GM03348 (cell line): Measurements from ENCODE around the gene ERICH6.
A peak's percentile ranks its signal among the peaks of the same experiment; 100 is the strongest.

Source experiments
- DNase-seq: peaks from one replicate; pipeline ENCODE4 v3.0.0; 2012; ENCODE audit warnings: low spot score

The ERICH6 gene

DNA sequence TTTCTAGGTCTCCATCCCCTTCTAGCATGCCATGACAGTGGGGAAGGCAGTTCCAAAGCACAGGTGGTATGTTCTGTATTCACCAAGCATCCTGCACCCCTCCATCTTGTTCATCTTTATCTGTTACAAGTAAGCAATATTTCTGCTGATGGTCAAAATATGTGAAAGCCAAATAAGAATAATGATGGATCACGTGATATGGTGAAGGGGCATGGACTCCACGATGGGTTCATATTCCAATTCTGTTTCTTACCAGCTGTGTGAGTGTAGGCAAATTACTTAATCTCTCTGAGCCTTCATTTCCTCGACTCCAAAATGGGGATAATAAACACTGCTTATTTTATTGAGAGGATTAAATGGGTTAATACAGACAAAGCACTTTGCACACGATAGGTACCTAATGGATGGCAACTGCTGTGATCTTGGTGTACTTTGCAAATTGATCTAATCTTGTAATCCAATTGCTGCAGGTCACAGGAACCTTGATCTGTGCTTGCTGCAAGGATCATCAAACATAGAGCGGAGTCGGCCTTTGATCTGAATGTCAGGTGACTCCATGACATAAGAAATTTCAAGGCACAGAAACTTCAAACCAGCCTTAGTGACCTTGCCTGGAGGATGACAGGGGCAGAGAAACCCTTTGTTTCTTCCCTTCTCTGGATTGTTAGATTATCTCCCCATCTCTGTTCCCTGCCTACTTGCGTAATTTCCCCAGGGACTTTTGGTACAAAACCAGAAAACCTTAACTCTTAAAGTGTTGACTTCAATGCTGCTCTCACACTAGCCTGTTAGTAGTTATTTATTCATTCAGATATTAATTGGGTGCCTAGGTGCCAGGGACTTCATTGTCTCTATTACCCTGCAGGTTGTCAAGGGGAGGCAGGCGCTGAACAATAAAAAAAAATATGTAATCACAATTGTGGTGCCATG lies 33.4 kb upstream of the ERICH6 start:
- no peak for DNase-seq

DNA sequence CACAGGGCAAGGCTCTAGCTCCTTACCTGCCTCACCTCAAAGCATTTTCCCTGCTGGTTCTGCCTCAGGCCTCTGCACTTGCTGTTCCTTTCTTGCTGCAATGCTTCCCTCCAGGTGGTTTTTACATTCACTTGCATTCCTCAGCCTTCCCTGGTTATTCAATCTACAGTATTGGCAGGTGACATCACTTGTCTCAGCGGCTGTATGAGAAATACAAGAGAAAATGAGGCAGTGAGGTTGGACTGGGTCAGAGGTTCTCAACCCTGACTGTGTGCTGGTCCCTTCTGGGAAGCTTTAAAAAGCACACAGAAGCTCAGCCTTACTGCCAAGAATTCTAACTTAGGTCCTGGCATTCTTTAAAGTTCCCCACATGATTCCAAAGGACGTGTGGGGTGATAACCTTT lies 32.6 kb upstream of the ERICH6 start:
- no peak for DNase-seq

DNA sequence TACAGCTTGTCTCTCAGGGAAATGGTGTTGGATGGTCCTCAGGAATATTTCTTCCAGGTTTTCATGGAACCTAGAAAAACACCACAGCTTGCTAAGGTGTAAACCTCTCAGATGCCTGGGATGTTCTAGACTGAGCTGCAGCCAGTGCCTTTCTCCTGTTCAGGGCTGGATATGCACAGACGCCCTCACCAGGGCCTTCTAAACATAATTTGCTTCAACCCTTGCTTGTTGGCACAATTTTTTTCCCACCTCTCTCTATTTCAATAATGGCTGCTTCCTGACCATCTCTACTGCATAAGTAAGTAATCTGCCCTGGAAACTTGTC lies 31.0 kb upstream of the ERICH6 start:
- DNase-seq = no peak

GRCh38 chr3:150733936-150734794 lies 30.4 kb upstream of the ERICH6 start:
- DNase-seq = no peak

DNA sequence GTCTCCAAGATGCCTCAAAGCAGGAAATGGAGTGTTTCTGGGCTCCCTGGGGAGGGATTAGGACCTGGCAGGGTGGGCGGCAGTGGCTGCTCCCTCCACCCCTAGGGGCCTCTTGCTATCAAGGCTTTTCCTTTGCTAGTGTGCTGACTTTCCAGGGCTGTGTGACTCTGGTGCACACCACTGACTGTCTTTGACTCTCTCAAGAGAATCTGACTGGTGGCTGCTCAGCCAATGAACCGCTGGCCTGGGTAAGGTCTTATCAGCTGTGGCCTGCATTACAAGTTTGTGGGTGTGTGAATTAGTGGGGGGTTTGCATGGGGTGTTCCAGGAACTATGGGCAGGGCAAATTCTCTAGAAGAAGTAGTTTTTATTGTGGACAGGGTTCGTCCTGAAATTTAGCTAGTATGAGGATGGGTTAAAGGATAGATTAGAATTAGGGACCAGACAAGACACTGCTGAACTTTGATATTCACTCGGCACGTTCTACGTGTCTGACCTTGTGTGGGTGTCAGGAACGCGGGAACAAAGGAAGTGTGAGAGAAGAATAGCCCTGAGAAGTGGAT lies 29.7 kb upstream of the ERICH6 start:
- no peak for DNase-seq

- DNase-seq = no peak
These were observed 26.1 kb upstream of the ERICH6 start for GRCh38 chr3:150729682-150730360.

GRCh38 chr3:150727653-150728502 lies 24.2 kb upstream of the ERICH6 start:
- DNase-seq = no peak

GRCh38 chr3:150725548-150725947 lies 21.8 kb upstream of the ERICH6 start:
- DNase-seq = no peak

DNA sequence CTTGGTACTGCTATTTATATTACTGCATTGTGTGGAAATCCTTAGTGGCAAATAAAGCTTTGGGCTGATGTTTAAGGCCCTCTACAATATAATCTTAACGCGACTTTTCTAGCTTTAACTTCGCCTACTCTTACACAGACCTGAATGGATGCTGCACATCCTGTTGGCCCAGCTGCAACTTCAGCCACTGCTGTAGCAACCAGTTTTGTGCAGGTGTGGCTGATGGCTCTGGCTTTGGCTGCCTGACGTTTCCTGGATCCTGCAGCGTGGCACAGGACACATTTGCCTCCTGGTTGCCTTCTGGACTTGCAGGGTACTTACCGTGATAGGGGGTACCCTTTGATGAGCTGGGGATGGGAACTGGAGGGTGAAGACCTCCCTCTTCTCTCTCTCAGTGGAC lies 20.2 kb upstream of the ERICH6 start:
- no peak for DNase-seq

- no peak for DNase-seq
These were observed 18.5 kb upstream of the ERICH6 start for GRCh38 chr3:150722267-150722666.

DNA sequence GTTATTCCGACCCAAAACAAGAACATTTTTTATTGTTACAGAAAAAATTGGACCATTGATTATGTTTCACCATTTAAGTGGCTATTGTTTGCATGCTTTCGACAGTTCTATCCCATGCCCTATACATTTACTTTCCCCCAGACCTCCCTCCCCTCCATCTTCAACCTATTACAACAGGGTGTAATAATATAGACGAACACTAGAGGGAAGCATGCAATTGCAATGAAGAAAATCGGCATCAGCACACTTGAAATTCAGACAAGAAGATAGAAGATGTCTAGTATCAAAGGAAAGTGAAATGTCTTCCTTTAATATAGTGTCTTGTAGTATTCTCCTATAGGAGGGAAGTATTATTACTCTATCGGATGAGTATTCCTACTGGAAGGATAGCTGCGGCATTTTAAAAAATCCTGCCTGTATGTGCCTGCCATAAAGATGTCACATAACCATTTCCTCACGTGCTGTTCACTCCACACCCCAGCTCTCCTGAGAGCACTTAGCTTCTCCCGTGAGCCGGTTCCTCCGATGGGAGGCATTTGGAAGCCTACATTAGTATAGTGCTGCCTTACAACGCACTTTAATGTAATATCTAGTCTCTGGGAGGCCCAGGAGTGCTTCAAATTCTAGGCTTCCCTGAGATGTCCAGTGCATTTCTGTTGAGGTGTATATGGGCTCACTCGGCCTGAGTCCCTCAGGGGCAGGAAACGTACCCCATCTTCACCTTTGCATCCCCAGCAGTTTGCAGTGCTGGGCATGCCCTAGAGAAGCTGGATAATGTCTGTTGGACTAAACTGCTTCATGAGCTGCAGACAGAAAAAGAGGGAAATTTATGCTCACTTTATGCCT lies 17.8 kb upstream of the ERICH6 start:
- peak; percentile 76 for DNase-seq

DNA sequence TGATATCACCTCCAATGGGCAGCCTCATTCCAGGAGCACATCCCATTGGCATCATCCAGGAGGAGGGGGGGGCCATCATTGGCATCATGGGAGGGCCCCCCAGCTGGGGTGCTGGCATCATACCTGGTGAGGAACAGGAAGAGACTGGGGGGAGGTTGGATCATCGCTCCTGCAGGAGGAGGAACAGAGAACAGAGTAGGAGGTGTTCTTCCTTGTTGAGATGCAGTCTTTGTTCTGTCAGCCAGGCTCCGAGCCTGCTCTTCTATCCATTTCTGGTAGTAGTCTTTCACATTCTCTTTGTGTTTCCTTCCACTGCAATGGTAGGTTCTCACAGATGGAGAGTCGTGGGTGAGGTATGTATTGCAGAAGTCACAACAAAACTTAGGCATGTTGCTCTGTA lies 16.7 kb upstream of the ERICH6 start:
- no peak for DNase-seq

DNA sequence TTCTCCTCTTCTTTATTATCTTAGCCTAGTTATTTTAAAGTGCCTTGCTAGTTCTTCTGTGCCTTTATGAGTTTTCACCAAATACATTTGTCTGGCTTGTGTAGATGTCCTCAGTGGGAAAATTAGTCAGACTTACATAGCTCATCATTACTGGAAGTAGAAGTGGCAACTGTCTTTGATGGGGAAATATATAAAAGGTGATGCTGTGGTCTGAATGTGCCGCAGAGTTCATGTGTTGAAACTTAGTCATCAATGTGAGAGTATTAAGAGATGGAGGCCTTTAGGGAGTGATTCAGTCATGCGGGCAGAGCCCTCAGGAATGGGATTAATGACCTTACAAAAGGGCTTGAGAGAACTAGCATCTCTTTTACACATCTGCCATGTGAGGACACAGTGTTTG lies 6.4 kb upstream of the ERICH6 start:
- no peak for DNase-seq

DNA sequence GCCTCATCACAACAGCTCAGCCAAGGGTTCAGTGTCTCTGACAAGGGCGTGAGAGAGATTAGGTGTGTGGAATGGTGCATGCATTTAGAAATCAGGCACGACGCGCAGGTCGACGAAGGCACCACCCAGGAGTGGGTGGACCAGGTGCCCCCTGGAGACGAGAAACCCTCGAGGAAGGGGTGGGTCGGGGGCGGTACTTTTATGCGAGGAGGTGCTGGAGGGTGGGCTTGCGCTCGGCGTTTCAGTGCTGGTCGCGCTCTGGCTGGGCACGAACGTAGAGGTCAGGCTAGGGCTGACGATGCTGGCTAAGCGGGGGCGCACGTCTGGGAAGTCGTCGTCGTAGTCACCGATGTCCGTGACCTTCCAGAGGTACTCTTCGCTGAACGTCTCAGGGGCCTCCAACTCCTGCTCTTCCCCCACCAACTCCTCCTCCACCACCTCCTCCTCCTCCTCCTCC lies 393 bp downstream of the ERICH6 start:
- no peak for DNase-seq

GRCh38 chr3:150699068-150699639 lies 4.6 kb downstream of the ERICH6 start:
- DNase-seq = peak; percentile 63

DNA sequence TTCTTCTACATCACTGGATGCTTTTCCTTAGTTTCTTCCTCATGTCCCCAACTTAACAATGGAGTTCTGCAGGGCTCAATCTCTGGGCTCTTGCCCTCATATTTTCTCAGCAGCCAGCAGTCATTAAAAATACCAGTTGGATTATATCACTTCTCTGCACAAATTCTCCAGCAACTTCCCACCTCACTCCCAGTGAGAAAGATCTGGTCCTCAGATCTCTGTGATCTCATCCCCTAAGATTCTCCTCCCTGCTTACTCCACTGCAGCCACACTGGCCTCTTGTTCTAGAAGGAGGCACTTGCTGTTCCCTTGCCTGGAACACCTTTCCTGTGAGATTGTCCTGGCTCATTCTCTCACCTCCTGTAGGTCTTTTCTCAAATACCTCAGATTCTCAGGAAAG lies 6.1 kb downstream of the ERICH6 start:
- DNase-seq = peak; percentile 36

GRCh38 chr3:150691414-150692040 lies 12.2 kb downstream of the ERICH6 start:
- no peak for DNase-seq

- DNase-seq = no peak
These were observed 16.1 kb downstream of the ERICH6 start for GRCh38 chr3:150687613-150688012.

- DNase-seq = no peak
These were observed 20.9 kb downstream of the ERICH6 start for GRCh38 chr3:150682824-150683223.
